Keratinocyte (primary cell): ENCODE results near the gene SMNDC1. TPM values are rescaled to one million over a fixed set of nuclear protein-coding genes. Genes with fewer than 3 reads are reported as not detected.
"Not testable (repeated sequence)": the region's sequence is repeated elsewhere in the genome, so short reads cannot be mapped to it uniquely, and the experiment has no call there.

Source experiments
- DNase-seq: peaks from one replicate; pipeline ENCODE4 v3.0.0-alpha.2; 2011; ENCODE audit warnings: low read depth, missing footprints, low spot score
- FAIRE-seq: peaks from 2 replicates; lab custom pipeline; 2011; peaks lifted over from hg19 to GRCh38; lab: Jason Lieb, UNC
- H2AFZ ChIP-seq: 2 replicates; pipeline ENCODE4 v1.6.0; 2012; ENCODE audit warnings: low read length, control low read depth, inconsistent platforms; ENCODE audit not compliant: control insufficient read depth
- H3K27ac ChIP-seq: 2 replicates; pipeline ENCODE4 v1.5.1; 2011; ENCODE audit warnings: low read length; ENCODE audit not compliant: control insufficient read depth, insufficient read depth
- H3K27me3 ChIP-seq: 3 replicates; pipeline ENCODE4 v1.6.0; 2011; ENCODE audit warnings: low read length; ENCODE audit not compliant: control insufficient read depth, insufficient read depth; ENCODE audit errors: extremely low read depth
- H3K36me3 ChIP-seq, 2 experiments: 2 replicates in 1 of 2; 3 replicates in 1 of 2; pipeline ENCODE4 v1.5.1; 2011; ENCODE audit warnings: low read length in 2 of 2, mild to moderate bottlenecking in 1 of 2; ENCODE audit not compliant: control insufficient read depth in 2 of 2, insufficient read depth in 2 of 2; ENCODE audit errors: extremely low read depth in 1 of 2
- H3K4me1 ChIP-seq: 3 replicates; pipeline ENCODE4 v1.5.1; 2011; ENCODE audit warnings: low read length; ENCODE audit not compliant: control insufficient read depth, insufficient read depth; ENCODE audit errors: extremely low read depth
- H3K4me2 ChIP-seq: 3 replicates; pipeline ENCODE4 v1.6.0; 2011; ENCODE audit warnings: low read depth, low read length; ENCODE audit not compliant: control insufficient read depth, insufficient read depth; ENCODE audit errors: extremely low read depth
- H3K4me3 ChIP-seq, 3 experiments: fragments of 200-600 bp in 1 of 3; sonication (generic) in 1 of 3; 2 replicates in 2 of 3; 3 replicates in 1 of 3; pipeline ENCODE4 v1.5.1; 2011 to 2016; ENCODE audit warnings: low read length in 3 of 3, mild to moderate bottlenecking in 3 of 3, control low read depth in 2 of 3, inconsistent platforms in 1 of 3, low read depth in 1 of 3, mixed read lengths in 1 of 3, mixed run types in 1 of 3, moderate library complexity in 1 of 3; ENCODE audit not compliant: control insufficient read depth in 2 of 3, insufficient read depth in 2 of 3; ENCODE audit errors: extremely low read depth in 1 of 3
- H3K79me2 ChIP-seq: 2 replicates; pipeline ENCODE4 v1.6.0; 2012; ENCODE audit warnings: low read length; ENCODE audit not compliant: control insufficient read depth, insufficient read depth
- H3K9ac ChIP-seq: 3 replicates; pipeline ENCODE4 v1.6.0; 2011; ENCODE audit warnings: low read length; ENCODE audit not compliant: control insufficient read depth, insufficient read depth; ENCODE audit errors: extremely low read depth
- H3K9me1 ChIP-seq: 3 replicates; pipeline ENCODE4 v1.6.0; 2011; ENCODE audit warnings: low read length; ENCODE audit not compliant: control insufficient read depth, insufficient read depth; ENCODE audit errors: extremely low read depth
- H3K9me3 ChIP-seq: 2 replicates; pipeline ENCODE4 v1.5.1; 2012; ENCODE audit warnings: low read depth, low read length; ENCODE audit not compliant: control insufficient read depth
- H4K20me1 ChIP-seq: 3 replicates; pipeline ENCODE4 v1.6.0; 2011; ENCODE audit warnings: low read length; ENCODE audit not compliant: control insufficient read depth, insufficient read depth; ENCODE audit errors: extremely low read depth
- CTCF ChIP-seq, 3 experiments: IDR thresholded peaks in 1 of 3; conservative IDR thresholded peaks in 1 of 3; optimal IDR thresholded peaks in 1 of 3; 2 replicates in 2 of 3; 3 replicates in 1 of 3; pipeline versions ENCODE3 to v1.5.1; 2011; ENCODE audit warnings: low read length in 3 of 3, mild to moderate bottlenecking in 3 of 3, moderate library complexity in 2 of 3, control low read depth in 1 of 3, inconsistent platforms in 1 of 3; ENCODE audit not compliant: insufficient read depth in 2 of 3; ENCODE audit errors: extremely low read depth in 1 of 3
- EZH2 ChIP-seq: IDR thresholded peaks from one replicate; pipeline ENCODE4 v1.6.1; 2012; ENCODE audit warnings: inconsistent platforms, mild to moderate bottlenecking, low read length, moderate library complexity
- dilution Hi-C: fragments of 300-500 bp; cut with MboI; formaldehyde crosslinking; loops from one replicate; pipeline ENCODE4 v1.7.0; 2020; ENCODE audit warnings: low sequenced_read_pairs; ENCODE audit not compliant: extremely low pct_ligation_motif_present
- polyA plus RNA-seq, 5 experiments: library from polyadenylated mRNA; depleted of rRNA in 3 of 5; stranded (reverse) in 3 of 5; stranded (forward) in 1 of 5; unstranded in 1 of 5; fragments of >200 nt; gene quantifications; 1 replicate in 1 of 5; 2 replicates in 3 of 5; 3 replicates in 1 of 5; pipeline versions ENCODE4 v1.2.1 to v1.2.3, GENCODE V29; 2011 to 2012; ENCODE audit warnings: missing spikeins in 2 of 5, low read depth in 1 of 5, low replicate concordance in 1 of 5

SMNDC1 gene
- polyA plus RNA-seq, 1 donor (not counting 4 experiments of a cell fraction or from before 2014, with no cell fraction given) = 19.8 TPM

- no peaks in the 10 kb centered on the region for H3K9me1 ChIP-seq
- H4K20me1 ChIP-seq = no peaks in the 10 kb centered on the region
- H3K9ac ChIP-seq = no peak overlapping the region
- H3K27ac ChIP-seq = no peak overlapping the region
- TF ChIP-seq CTCF (optimal IDR thresholded peaks at IDR 0.05 in 1 of 3, IDR thresholded peaks at IDR 0.05 in 1 of 3, conservative IDR thresholded peaks at IDR 0.05 in 1 of 3; ENCODE audit: extremely low read depth in 1 of 3, insufficient read depth in 2 of 3, low read length in 3 of 3) = no peak
- TF ChIP-seq EZH2 = no peak
- H3K4me1 ChIP-seq = peaks cover 20% of the 10 kb centered on the region
- peaks cover 7% of the 10 kb centered on the region for H3K9me3 ChIP-seq
- H3K4me2 ChIP-seq = no peak overlapping the region
- H3K4me3 ChIP-seq = no peak overlapping the region
- no peaks in the 10 kb centered on the region for H3K36me3 ChIP-seq
- H3K27me3 ChIP-seq = no peaks in the 10 kb centered on the region
- dilution Hi-C loops = no loop called here
- H2AFZ ChIP-seq = no peak overlapping the region
- DNase-seq (no peak), FAIRE-seq (no peak)
- H3K79me2 ChIP-seq = no peaks in the 10 kb centered on the region
Observed at GRCh38 chr10:110334061-110334656, 29.4 kb upstream of the SMNDC1 start.

- H3K27me3 ChIP-seq, H3K27ac ChIP-seq, H3K4me3 ChIP-seq, dilution Hi-C loops, H3K4me2 ChIP-seq, DNase-seq, H3K9ac ChIP-seq, H3K9me3 ChIP-seq, H3K9me1 ChIP-seq, H4K20me1 ChIP-seq, H2AFZ ChIP-seq, H3K36me3 ChIP-seq, H3K79me2 ChIP-seq, FAIRE-seq: not testable (repeated sequence)
- peaks cover 24% of the 10 kb centered on the region for H3K4me1 ChIP-seq
Observed at GRCh38 chr10:110331226-110331795, 26.6 kb upstream of the SMNDC1 start.
